ENCODE results near the gene LCT. TPM values are rescaled to one million over a fixed set of nuclear protein-coding genes. Genes with fewer than 3 reads are reported as not detected.

LCT gene
- total and polyA plus RNA-seq, 2 of the 4 experiments (the other 2 are of a cell fraction), result under 0.01 TPM; not detected in 1

DNA sequence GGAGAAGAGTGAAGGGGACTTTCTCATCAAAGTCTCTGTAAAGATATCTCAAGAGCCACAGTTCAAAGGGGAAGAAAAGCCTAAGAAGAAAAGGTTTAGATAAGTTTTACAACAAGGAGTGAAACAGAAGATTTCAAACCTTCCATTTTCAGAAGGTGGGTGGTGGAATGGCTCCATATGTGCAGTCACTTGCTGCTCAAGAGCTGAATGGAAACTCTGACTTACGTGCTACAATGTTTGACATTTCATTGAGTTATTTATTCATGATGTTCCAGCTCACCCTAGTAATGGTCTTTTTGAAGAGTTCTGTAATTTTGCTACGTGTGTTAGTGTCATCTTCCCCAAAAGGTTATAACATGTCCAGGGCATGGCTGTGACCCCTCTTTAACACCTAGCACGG, 21.7 kb downstream of the LCT start:
- H3K9ac ChIP-seq (ENCODE audit: low read depth, low read length), result no peak overlapping the region
- H3K27ac ChIP-seq (ENCODE audit: insufficient read depth, low read length), result no peak overlapping the region
- no peak overlapping the region for H3K4ac ChIP-seq (ENCODE audit: low read depth, low read length)
- no peak overlapping the region for H4K8ac ChIP-seq (ENCODE audit: low read depth in 2 of 2, low read length in 2 of 2)
- H3K4me1 ChIP-seq (ENCODE audit: control insufficient read depth, insufficient read depth, low read length), result peaks cover 4% of the 10 kb centered on the region; the same call in 1 of the 2 replicates
- H2AK9ac ChIP-seq (replicated peaks; ENCODE audit: low read depth, low read length, poor library complexity), result no peak overlapping the region
- no peak overlapping the region for H2BK5ac ChIP-seq (ENCODE audit: low read depth, low read length, poor library complexity, severe bottlenecking)
- ATAC-seq (ENCODE audit: low read depth) (no peak), DNase-seq (no peak)
- no peak overlapping the region for H3K23ac ChIP-seq (ENCODE audit: low read depth, low read length)
- intact Hi-C loops (cut with micrococcal nuclease) (loop anchor here (5.0 kb wide), 1 partner anchor 562 kb away; no protein-coding TSS in a partner anchor), in situ Hi-C loops (cut with MboI; ENCODE audit: low sequenced_read_pairs) (no loop called here), dilution Hi-C loops (cut with HindIII; ENCODE audit: low sequenced_read_pairs, unreplicated experiment) (no loop called here)
- no TSS peak for BruUV-seq (replicated peaks)
- no CpG with 5 or more reads among the region's 3 CpGs for WGBS, 2 experiments (ENCODE audit: extremely low coverage in 2 of 2, insufficient read length in 1 of 2)
- H4K5ac ChIP-seq (ENCODE audit: low read depth, low read length), result no peak overlapping the region
- H3K9me1 ChIP-seq (ENCODE audit: insufficient read depth, low read length), result no peaks in the 10 kb centered on the region
- H3K4me2 ChIP-seq (ENCODE audit: low read depth, low read length), result no peak overlapping the region
- H2BK20ac ChIP-seq (ENCODE audit: low read depth, low read length), result no peak overlapping the region
- H4K91ac ChIP-seq (ENCODE audit: insufficient read depth, low read depth, low read length), result no peak overlapping the region
- H3K4me3 ChIP-seq (ENCODE audit: insufficient read depth, low read depth, low read length), result no peak overlapping the region
- no peaks in the 10 kb centered on the region for H3K9me3 ChIP-seq (ENCODE audit: control insufficient read depth, insufficient read depth, low read length)
- H2AK5ac ChIP-seq (ENCODE audit: low read depth, low read length), result no peak overlapping the region
- no peak overlapping the region for H2BK15ac ChIP-seq (ENCODE audit: low read depth, low read length)
- H3K14ac ChIP-seq (replicated peaks; ENCODE audit: low read depth, low read length), result no peak overlapping the region
- no peak overlapping the region for H3K18ac ChIP-seq (ENCODE audit: low read depth, low read length)
- H2BK120ac ChIP-seq (ENCODE audit: low read depth, low read length), result no peak overlapping the region
- ChIA-PET POLR2A (ENCODE audit: unreplicated experiment) (no interaction called here), CTCF (interaction anchor here (0.5 kb wide), 1 partner anchor 768 kb away, joined by 3 read pairs; the partner anchor contains the start of gene MAP3K19)
- H3K79me1 ChIP-seq (ENCODE audit: low read depth in 1 of 2, low read length in 2 of 2), result no peaks in the 10 kb centered on the region
- no peaks in the 10 kb centered on the region for H3K27me3 ChIP-seq (ENCODE audit: control insufficient read depth, insufficient read depth, low read length)
- TF ChIP-seq, protein P1, sequence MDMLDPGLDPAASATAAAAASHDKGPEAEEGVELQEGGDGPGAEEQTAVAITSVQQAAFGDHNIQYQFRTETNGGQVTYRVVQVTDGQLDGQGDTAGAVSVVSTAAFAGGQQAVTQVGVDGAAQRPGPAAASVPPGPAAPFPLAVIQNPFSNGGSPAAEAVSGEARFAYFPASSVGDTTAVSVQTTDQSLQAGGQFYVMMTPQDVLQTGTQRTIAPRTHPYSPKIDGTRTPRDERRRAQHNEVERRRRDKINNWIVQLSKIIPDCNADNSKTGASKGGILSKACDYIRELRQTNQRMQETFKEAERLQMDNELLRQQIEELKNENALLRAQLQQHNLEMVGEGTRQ (IDR thresholded peaks at IDR 0.05; ENCODE audit: low read depth, low read length), result no peak
- no peak for TF ChIP-seq FOS (IDR thresholded peaks at IDR 0.05; ENCODE audit: low read depth, low read length)
- no peak for TF ChIP-seq SMC3 (IDR thresholded peaks at IDR 0.05; ENCODE audit: low read depth, low read length)
- TF ChIP-seq POLR2A (IDR thresholded peaks at IDR 0.05; ENCODE audit: low read depth, low read length), result no peak
- TF ChIP-seq MXI1 (IDR thresholded peaks at IDR 0.05; ENCODE audit: borderline replicate concordance, low read depth, low read length), result no peak
- no peak for TF ChIP-seq RCOR1 (IDR thresholded peaks at IDR 0.05; ENCODE audit: insufficient replicate concordance, low read length)
- TF ChIP-seq RAD21 (IDR thresholded peaks at IDR 0.05; ENCODE audit: low read length), result no peak
- TF ChIP-seq RFX5 (IDR thresholded peaks at IDR 0.05; ENCODE audit: low read depth, low read length), result no peak
- no peak for TF ChIP-seq CEBPB (IDR thresholded peaks at IDR 0.05; ENCODE audit: low read depth, low read length)
- TF ChIP-seq, protein P2, sequence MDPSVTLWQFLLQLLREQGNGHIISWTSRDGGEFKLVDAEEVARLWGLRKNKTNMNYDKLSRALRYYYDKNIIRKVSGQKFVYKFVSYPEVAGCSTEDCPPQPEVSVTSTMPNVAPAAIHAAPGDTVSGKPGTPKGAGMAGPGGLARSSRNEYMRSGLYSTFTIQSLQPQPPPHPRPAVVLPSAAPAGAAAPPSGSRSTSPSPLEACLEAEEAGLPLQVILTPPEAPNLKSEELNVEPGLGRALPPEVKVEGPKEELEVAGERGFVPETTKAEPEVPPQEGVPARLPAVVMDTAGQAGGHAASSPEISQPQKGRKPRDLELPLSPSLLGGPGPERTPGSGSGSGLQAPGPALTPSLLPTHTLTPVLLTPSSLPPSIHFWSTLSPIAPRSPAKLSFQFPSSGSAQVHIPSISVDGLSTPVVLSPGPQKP (IDR thresholded peaks at IDR 0.05; ENCODE audit: borderline replicate concordance, low read depth, low read length), result no peak
- no peak for TF ChIP-seq MAZ (IDR thresholded peaks at IDR 0.05; ENCODE audit: borderline replicate concordance, low read depth, low read length)
- TF ChIP-seq CHD1 (IDR thresholded peaks at IDR 0.05; ENCODE audit: low read depth, low read length), result no peak
- no peak for TF ChIP-seq NFE2L2 (IDR thresholded peaks at IDR 0.05; ENCODE audit: low read depth, low read length)
- TF ChIP-seq MAFK (IDR thresholded peaks at IDR 0.05; ENCODE audit: low read depth, low read length), result no peak
- TF ChIP-seq, protein P3, sequence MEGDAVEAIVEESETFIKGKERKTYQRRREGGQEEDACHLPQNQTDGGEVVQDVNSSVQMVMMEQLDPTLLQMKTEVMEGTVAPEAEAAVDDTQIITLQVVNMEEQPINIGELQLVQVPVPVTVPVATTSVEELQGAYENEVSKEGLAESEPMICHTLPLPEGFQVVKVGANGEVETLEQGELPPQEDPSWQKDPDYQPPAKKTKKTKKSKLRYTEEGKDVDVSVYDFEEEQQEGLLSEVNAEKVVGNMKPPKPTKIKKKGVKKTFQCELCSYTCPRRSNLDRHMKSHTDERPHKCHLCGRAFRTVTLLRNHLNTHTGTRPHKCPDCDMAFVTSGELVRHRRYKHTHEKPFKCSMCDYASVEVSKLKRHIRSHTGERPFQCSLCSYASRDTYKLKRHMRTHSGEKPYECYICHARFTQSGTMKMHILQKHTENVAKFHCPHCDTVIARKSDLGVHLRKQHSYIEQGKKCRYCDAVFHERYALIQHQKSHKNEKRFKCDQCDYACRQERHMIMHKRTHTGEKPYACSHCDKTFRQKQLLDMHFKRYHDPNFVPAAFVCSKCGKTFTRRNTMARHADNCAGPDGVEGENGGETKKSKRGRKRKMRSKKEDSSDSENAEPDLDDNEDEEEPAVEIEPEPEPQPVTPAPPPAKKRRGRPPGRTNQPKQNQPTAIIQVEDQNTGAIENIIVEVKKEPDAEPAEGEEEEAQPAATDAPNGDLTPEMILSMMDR (conservative IDR thresholded peaks at IDR 0.05; ENCODE audit: low read depth, low read length), result no peak
- TF ChIP-seq BHLHE40 (IDR thresholded peaks at IDR 0.05; ENCODE audit: low read depth, low read length), result no peak
- H2AFZ ChIP-seq (replicated peaks; ENCODE audit: low read length, poor library complexity), result no peak overlapping the region
- no peaks in the 10 kb centered on the region for H4K20me1 ChIP-seq (ENCODE audit: insufficient read depth, low read length)
- no peak overlapping the region for H3K56ac ChIP-seq (ENCODE audit: extremely low read depth, insufficient read depth, low read length)
- H3K36me3 ChIP-seq (ENCODE audit: control insufficient read depth, insufficient read depth, low read length), result no peaks in the 10 kb centered on the region

Data from IMR-90 (cell line).